GM12873 (cell line): ENCODE measurements around the gene DOCK2.

ENCODE experiments used
- TF ChIP-seq, protein P1 (sequence below): IDR thresholded peaks from 2 replicates; pipeline ENCODE4 v1.5.1; 2012; ENCODE audit warnings: low read depth, mild to moderate bottlenecking, moderate library complexity, low read length, control low read depth; ENCODE audit not compliant: insufficient read depth; ENCODE audit errors: missing control alignments

The DOCK2 gene

DNA sequence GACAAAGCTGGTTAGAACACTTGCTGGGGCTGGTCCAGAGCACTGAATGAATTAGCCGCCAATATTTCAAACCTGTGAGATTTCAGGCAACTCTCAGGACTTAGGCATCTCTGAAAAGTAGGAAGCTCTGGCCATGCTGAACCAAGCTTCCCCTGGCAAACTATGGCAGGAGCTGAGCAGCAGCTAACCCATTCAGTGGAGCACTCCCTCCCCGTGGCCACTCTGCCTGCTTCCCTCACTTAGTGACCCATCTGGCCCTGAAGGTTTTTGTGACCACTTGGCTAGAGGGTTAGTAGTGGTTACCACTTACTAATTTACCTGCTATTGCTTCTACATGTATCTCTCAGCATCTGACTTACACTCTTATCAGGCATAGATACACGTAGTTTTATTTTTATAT, 494.2 kb downstream of the DOCK2 start:
- TF ChIP-seq, protein P1, sequence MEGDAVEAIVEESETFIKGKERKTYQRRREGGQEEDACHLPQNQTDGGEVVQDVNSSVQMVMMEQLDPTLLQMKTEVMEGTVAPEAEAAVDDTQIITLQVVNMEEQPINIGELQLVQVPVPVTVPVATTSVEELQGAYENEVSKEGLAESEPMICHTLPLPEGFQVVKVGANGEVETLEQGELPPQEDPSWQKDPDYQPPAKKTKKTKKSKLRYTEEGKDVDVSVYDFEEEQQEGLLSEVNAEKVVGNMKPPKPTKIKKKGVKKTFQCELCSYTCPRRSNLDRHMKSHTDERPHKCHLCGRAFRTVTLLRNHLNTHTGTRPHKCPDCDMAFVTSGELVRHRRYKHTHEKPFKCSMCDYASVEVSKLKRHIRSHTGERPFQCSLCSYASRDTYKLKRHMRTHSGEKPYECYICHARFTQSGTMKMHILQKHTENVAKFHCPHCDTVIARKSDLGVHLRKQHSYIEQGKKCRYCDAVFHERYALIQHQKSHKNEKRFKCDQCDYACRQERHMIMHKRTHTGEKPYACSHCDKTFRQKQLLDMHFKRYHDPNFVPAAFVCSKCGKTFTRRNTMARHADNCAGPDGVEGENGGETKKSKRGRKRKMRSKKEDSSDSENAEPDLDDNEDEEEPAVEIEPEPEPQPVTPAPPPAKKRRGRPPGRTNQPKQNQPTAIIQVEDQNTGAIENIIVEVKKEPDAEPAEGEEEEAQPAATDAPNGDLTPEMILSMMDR = no peak

DNA sequence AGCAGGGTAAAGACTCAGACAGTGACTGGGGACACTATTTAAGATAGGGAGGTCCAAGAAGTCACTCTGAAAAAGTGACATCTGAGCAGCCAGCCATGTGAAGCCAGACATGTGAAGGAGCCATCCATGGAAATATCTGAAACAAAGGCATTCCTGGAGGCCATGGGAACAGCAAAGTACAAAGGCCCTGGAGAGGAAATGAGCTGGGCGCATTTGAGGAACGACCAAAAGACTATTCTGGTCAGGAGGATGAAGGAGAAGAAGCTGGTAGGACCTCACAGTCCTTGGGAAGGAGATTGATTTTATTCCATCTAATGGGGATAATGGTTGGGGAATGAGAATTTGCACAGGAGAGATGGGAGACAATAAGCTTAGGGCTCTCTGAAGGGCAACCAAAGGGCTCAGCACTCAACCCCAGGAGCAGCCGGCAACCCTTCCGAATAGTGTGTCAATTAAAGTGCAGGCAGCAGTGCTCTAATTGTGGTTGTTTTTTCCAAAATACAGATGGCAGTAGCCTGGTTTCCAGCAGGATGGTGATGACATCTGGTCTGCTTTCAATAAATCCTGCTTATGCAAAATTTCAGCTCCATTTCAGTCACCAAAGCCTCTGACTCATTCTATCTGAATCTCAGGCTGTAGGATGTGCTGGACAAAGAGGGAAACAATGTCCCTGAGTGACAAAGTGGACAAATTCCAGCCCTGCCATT, 495.3 kb downstream of the DOCK2 start:
- TF ChIP-seq, protein P1 = no peak
